ENCODE data around the gene TRAPPC11.

TRAPPC11 gene

DNA sequence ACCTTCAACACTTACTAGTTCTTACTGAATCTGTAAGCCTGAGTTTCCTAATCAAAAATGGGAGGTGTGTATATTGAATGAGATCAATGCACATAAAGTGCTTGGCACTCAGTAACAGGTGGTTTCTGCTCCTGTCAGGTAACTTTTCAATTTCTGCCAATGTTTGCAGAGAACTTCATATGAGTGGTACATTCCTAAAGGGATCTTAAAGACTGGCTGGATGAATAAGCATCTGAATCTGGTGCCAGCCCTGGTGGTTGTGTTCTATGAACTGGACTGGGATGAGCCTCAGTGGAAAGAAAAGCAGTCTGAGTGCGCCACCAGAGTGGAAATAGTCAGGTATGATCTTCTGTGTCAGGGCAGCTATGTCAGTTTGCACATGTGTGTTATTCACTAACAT is 7.0 kb downstream of the TRAPPC11 start:
- Histone ChIP-seq H3K9me3 (ENCODE audit: insufficient read depth, low read length, severe bottlenecking) (no peaks in the 10 kb centered on the region), H3K4me1 (ENCODE audit: insufficient read depth, low read length) (peaks cover 8% of the 10 kb centered on the region), H3K27me3 (ENCODE audit: insufficient read depth, low read length, poor library complexity) (no peaks in the 10 kb centered on the region), H4K20me1 (ENCODE audit: insufficient read depth, low read length) (no peaks in the 10 kb centered on the region), H3K27ac (ENCODE audit: low read length) (no peak overlapping the region), H3K36me3 (ENCODE audit: insufficient read depth, low read length) (peaks cover 51% of the 10 kb centered on the region), H2AFZ (ENCODE audit: low read depth, low read length) (no peak overlapping the region), H3K4me3 (ENCODE audit: low read depth in 1 of 2, low read length in 2 of 2) (no peak overlapping the region), H3K79me2 (ENCODE audit: insufficient read depth, low read length) (peaks cover 15% of the 10 kb centered on the region), H3K4me2 (ENCODE audit: insufficient read depth, low read length) (no peak overlapping the region), H3K9ac (ENCODE audit: low read depth, low read length) (no peak overlapping the region)
- no peak for DNase-seq
- ATAC-seq (ENCODE audit: insufficient read depth, low read depth), result no peak
- TF ChIP-seq EZH2 (IDR thresholded peaks at IDR 0.05; ENCODE audit: borderline replicate concordance, low read depth, low read length, severe bottlenecking) (no peak), CTCF (IDR thresholded peaks at IDR 0.05; ENCODE audit: borderline replicate concordance, extremely low read depth, low read length, poor library complexity, severe bottlenecking) (no peak)

- no peak overlapping the region for H3K9ac ChIP-seq (ENCODE audit: low read depth, low read length)
- DNase-seq (no peak), ATAC-seq (ENCODE audit: insufficient read depth, low read depth) (no peak)
- no peak overlapping the region for H3K27ac ChIP-seq (ENCODE audit: low read length)
- H3K79me2 ChIP-seq (ENCODE audit: insufficient read depth, low read length), result no peaks in the 10 kb centered on the region
- H3K4me2 ChIP-seq (ENCODE audit: insufficient read depth, low read length), result no peak overlapping the region
- H3K36me3 ChIP-seq (ENCODE audit: insufficient read depth, low read length), result peaks cover 50% of the 10 kb centered on the region
- TF ChIP-seq EZH2 (IDR thresholded peaks at IDR 0.05; ENCODE audit: borderline replicate concordance, low read depth, low read length, severe bottlenecking), result no peak
- no peak for TF ChIP-seq CTCF (IDR thresholded peaks at IDR 0.05; ENCODE audit: borderline replicate concordance, extremely low read depth, low read length, poor library complexity, severe bottlenecking)
- H2AFZ ChIP-seq (ENCODE audit: low read depth, low read length), result no peak overlapping the region
- H3K4me1 ChIP-seq (ENCODE audit: insufficient read depth, low read length), result no peaks in the 10 kb centered on the region
- no peaks in the 10 kb centered on the region for H3K9me3 ChIP-seq (ENCODE audit: insufficient read depth, low read length, severe bottlenecking)
- no peak overlapping the region for H3K4me3 ChIP-seq (ENCODE audit: low read depth in 1 of 2, low read length in 2 of 2)
- no peaks in the 10 kb centered on the region for H4K20me1 ChIP-seq (ENCODE audit: insufficient read depth, low read length)
- H3K27me3 ChIP-seq (ENCODE audit: insufficient read depth, low read length, poor library complexity), result no peaks in the 10 kb centered on the region
These were observed 11.2 kb downstream of the TRAPPC11 start for GRCh38 chr4:183670251-183670650.

DNA sequence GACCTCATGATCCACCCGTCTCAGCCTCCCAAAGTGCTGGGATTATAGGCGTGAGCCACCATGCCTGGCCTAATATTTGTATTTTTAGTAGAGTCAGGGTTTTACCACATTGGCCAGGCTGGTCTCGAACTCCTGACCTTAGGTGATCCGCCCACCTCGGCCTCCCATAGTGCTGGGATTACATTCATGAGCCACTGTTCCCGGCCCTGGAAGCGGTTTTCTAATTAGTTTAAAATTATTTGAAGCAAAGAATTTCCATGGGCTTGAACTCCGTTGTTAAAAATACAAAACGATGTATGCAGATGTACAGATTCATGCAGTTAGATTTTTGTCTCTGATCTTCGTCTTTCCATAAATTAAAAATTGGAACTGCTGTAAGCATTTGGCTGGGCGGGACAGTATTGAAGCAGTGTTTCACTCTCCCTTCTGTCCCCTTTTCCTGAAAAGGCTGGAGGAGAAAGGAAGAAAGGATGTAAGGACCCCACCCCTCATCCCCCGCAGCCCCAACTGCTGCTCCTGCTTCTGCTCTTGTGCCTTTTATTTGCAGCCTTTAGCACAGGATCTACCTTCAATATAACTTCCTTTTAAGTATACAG is 12.0 kb downstream of the TRAPPC11 start:
- DNase-seq, result no peak
- no peak overlapping the region for H3K27ac ChIP-seq (ENCODE audit: low read length)
- TF ChIP-seq EZH2 (IDR thresholded peaks at IDR 0.05; ENCODE audit: borderline replicate concordance, low read depth, low read length, severe bottlenecking), result no peak
- no peak for TF ChIP-seq CTCF (IDR thresholded peaks at IDR 0.05; ENCODE audit: borderline replicate concordance, extremely low read depth, low read length, poor library complexity, severe bottlenecking)
- no peaks in the 10 kb centered on the region for H3K4me1 ChIP-seq (ENCODE audit: insufficient read depth, low read length)
- H3K4me3 ChIP-seq (ENCODE audit: low read depth in 1 of 2, low read length in 2 of 2), result no peak overlapping the region
- no peak overlapping the region for H2AFZ ChIP-seq (ENCODE audit: low read depth, low read length)
- H3K27me3 ChIP-seq (ENCODE audit: insufficient read depth, low read length, poor library complexity), result no peaks in the 10 kb centered on the region
- H3K36me3 ChIP-seq (ENCODE audit: insufficient read depth, low read length), result peaks cover 42% of the 10 kb centered on the region
- no peak for ATAC-seq (ENCODE audit: insufficient read depth, low read depth)
- H3K4me2 ChIP-seq (ENCODE audit: insufficient read depth, low read length), result no peak overlapping the region
- H4K20me1 ChIP-seq (ENCODE audit: insufficient read depth, low read length), result no peaks in the 10 kb centered on the region
- no peaks in the 10 kb centered on the region for H3K9me3 ChIP-seq (ENCODE audit: insufficient read depth, low read length, severe bottlenecking)
- H3K79me2 ChIP-seq (ENCODE audit: insufficient read depth, low read length), result no peaks in the 10 kb centered on the region
- H3K9ac ChIP-seq (ENCODE audit: low read depth, low read length), result no peak overlapping the region

Data from DND-41 (cell line).